HG02588 (cell line): ENCODE measurements around the gene MRPS16.

Experiments used
- ATAC-seq: cut with Tn5 transposase; IDR thresholded peaks from one replicate; pipeline ENCODE4 v1.9.1; 2021; ENCODE audit warnings: mild to moderate bottlenecking, moderate library complexity; ENCODE audit not compliant: unreplicated experiment

MRPS16 gene

GRCh38 chr10:73205081-73205480, 47.4 kb downstream of the MRPS16 start:
- no peak for ATAC-seq
